Endothelial cell of umbilical vein (primary cell): ENCODE data around the gene ACAA1. TPM values are rescaled to one million over a fixed set of nuclear protein-coding genes. Genes with fewer than 3 reads are reported as not detected.

ENCODE experiments used
- BruUV-seq: library from RNA; stranded (reverse); fragments of 400-500 nt; replicated peaks from 2 replicates; lab custom pipeline; 2021; lab: Mats Ljungman, UMichigan
- CTCF ChIA-PET: fragments of 300-600, 350-600 bp; sonication (Branson Sonifier 250); formaldehyde crosslinking; loops from one replicate; lab custom pipeline; 2021; ENCODE audit warnings: antibody characterized with exemption, inconsistent platforms; lab: Charles Lee
- POLR2A ChIA-PET: fragments of 300-600, 350-600 bp; sonication (Branson Sonifier 250); formaldehyde crosslinking; loops from one replicate; lab custom pipeline; 2021; ENCODE audit warnings: antibody characterized with exemption, inconsistent platforms; lab: Charles Lee
- DNase-seq: peaks from one replicate; pipeline ENCODE4 v3.0.0-alpha.2; 2011; ENCODE audit warnings: low read depth, low spot score
- FAIRE-seq: peaks from 2 replicates; lab custom pipeline; 2011; peaks lifted over from hg19 to GRCh38; lab: Jason Lieb, UNC
- H2AFZ ChIP-seq: 2 replicates; pipeline ENCODE4 v1.6.0; 2012; ENCODE audit warnings: low read depth, low read length, control low read depth, inconsistent platforms
- H3K27ac ChIP-seq: 2 replicates; pipeline ENCODE4 v1.5.1; 2011; ENCODE audit warnings: low read depth, mild to moderate bottlenecking, control low read depth, low read length, moderate library complexity; ENCODE audit not compliant: insufficient read depth
- H3K27me3 ChIP-seq, 2 experiments: 2 replicates each; pipeline versions ENCODE4 v1.6.0 to v1.6.1; 2011; ENCODE audit warnings: low read length in 2 of 2, mixed read lengths in 1 of 2; ENCODE audit not compliant: control insufficient read depth in 2 of 2, insufficient read depth in 2 of 2
- H3K36me3 ChIP-seq, 2 experiments: 2 replicates in 1 of 2; 3 replicates in 1 of 2; pipeline ENCODE4 v1.5.1; 2011; ENCODE audit warnings: low read length in 2 of 2, mild to moderate bottlenecking in 1 of 2, moderate library complexity in 1 of 2; ENCODE audit not compliant: control insufficient read depth in 2 of 2, insufficient read depth in 2 of 2; ENCODE audit errors: extremely low read depth in 1 of 2
- H3K4me1 ChIP-seq: 3 replicates; pipeline ENCODE4 v1.5.1; 2011; ENCODE audit warnings: mild to moderate bottlenecking, low read length; ENCODE audit not compliant: control insufficient read depth, insufficient read depth; ENCODE audit errors: extremely low read depth
- H3K4me2 ChIP-seq: 2 replicates; pipeline ENCODE4 v1.6.1; 2011; ENCODE audit warnings: low read length, control low read depth, mixed read lengths; ENCODE audit not compliant: insufficient read depth
- H3K4me3 ChIP-seq, 3 experiments: fragments of 200-600 bp in 1 of 3; sonication (generic), shearing (Covaris generic) in 1 of 3; replicated peaks in 1 of 3; 2 replicates each; pipeline ENCODE4 v1.5.1; 2011 to 2016; ENCODE audit warnings: control low read depth in 3 of 3, low read length in 3 of 3, mild to moderate bottlenecking in 2 of 3, inconsistent platforms in 1 of 3, low read depth in 1 of 3, moderate library complexity in 1 of 3; ENCODE audit not compliant: insufficient read depth in 1 of 3
- H3K79me2 ChIP-seq: 2 replicates; pipeline ENCODE4 v1.6.0; 2012; ENCODE audit warnings: low read length, inconsistent platforms; ENCODE audit not compliant: control insufficient read depth, insufficient read depth
- H3K9ac ChIP-seq: replicated peaks from 2 replicates; pipeline ENCODE3; 2011; ENCODE audit warnings: low read length, control low read depth; ENCODE audit not compliant: insufficient read depth; ENCODE audit errors: extremely low read depth
- H3K9me1 ChIP-seq: replicated peaks from 3 replicates; pipeline ENCODE4 v1.6.0; 2011; ENCODE audit warnings: mild to moderate bottlenecking, low read length; ENCODE audit not compliant: control insufficient read depth, insufficient read depth; ENCODE audit errors: extremely low read depth
- H3K9me3 ChIP-seq: replicated peaks from 2 replicates; pipeline ENCODE4 v1.5.1; 2012; ENCODE audit warnings: low read length, inconsistent platforms; ENCODE audit not compliant: control insufficient read depth, insufficient read depth
- H4K20me1 ChIP-seq: replicated peaks from 2 replicates; pipeline ENCODE3; 2011; ENCODE audit warnings: mild to moderate bottlenecking, low read length; ENCODE audit not compliant: control insufficient read depth, insufficient read depth; ENCODE audit errors: extremely low read depth
- CTCF ChIP-seq, 2 donors: IDR thresholded peaks; 1 replicate in 1 of 2; 2 replicates in 1 of 2; pipeline ENCODE4 v1.5.1; 2011; ENCODE audit warnings: low read length in 2 of 2, mild to moderate bottlenecking in 2 of 2, moderate library complexity in 2 of 2, control low read depth in 1 of 2, inconsistent platforms in 1 of 2, low read depth in 1 of 2; ENCODE audit not compliant: insufficient read depth in 1 of 2; ENCODE audit errors: extremely low read depth in 1 of 2
- EZH2 ChIP-seq: IDR thresholded peaks from 2 replicates; pipeline ENCODE4 v1.6.1; 2012; ENCODE audit warnings: borderline replicate concordance, low read depth, mild to moderate bottlenecking, moderate library complexity, low read length, inconsistent platforms; ENCODE audit not compliant: severe bottlenecking
- GATA2 ChIP-seq: IDR thresholded peaks from 2 replicates; pipeline ENCODE4 v1.7.0; 2011; ENCODE audit warnings: low read depth, mild to moderate bottlenecking, moderate library complexity, mixed read lengths, low read length; ENCODE audit not compliant: insufficient read length, insufficient read depth
- JUN ChIP-seq: IDR thresholded peaks from 2 replicates; pipeline ENCODE4 v1.6.1; 2011; ENCODE audit warnings: borderline replicate concordance, low read depth; ENCODE audit not compliant: insufficient read length, insufficient read depth
- MYC ChIP-seq: IDR thresholded peaks from one replicate; pipeline ENCODE4 v1.6.1; 2011; ENCODE audit warnings: mild to moderate bottlenecking, low read depth, low read length
- POLR2A ChIP-seq: IDR thresholded peaks from 2 replicates; pipeline ENCODE4 v1.6.1; 2012; ENCODE audit warnings: low read depth, mild to moderate bottlenecking, control low read depth, low read length
- POLR2AphosphoS5 ChIP-seq: IDR thresholded peaks from 2 replicates; pipeline ENCODE4 v1.6.1; 2012; ENCODE audit warnings: low read depth, mild to moderate bottlenecking, control low read depth, low read length, moderate library complexity; ENCODE audit not compliant: insufficient read depth
- dilution Hi-C: fragments of 300-500 bp; cut with MboI; formaldehyde crosslinking; loops from one replicate; pipeline ENCODE4 v1.15.0; 2019; ENCODE audit warnings: low sequenced_read_pairs; ENCODE audit not compliant: extremely low pct_ligation_motif_present
- intact Hi-C: fragments of 100-400 bp; cut with micrococcal nuclease; formaldehyde crosslinking; loops from one replicate; pipeline ENCODE4 v1.10.0; 2022
- polyA plus RNA-seq, 4 experiments: library from polyadenylated mRNA; depleted of rRNA in 3 of 4; stranded (reverse) in 3 of 4; unstranded in 1 of 4; fragments of >200 nt; gene quantifications; 2 replicates each; pipeline versions ENCODE4 v1.2.1 to v1.2.3, GENCODE V29; 2011 to 2012; ENCODE audit warnings: missing spikeins in 1 of 4
- total RNA-seq: library from RNA; stranded (reverse); gene quantifications from 2 replicates; pipeline ENCODE4 v1.2.3, GENCODE V29; 2021
- TF ChIP-seq, protein P1 (sequence below): IDR thresholded peaks from 2 replicates; pipeline ENCODE4 v1.6.1; 2011; ENCODE audit not compliant: insufficient read depth, insufficient read length

ACAA1 gene
- total and polyA plus RNA-seq, 2 donors (not counting 3 experiments of a cell fraction or from before 2014, with no cell fraction given) = 52.1 to 53.8 TPM

GRCh38 chr3:38114052-38114874 lies 22.7 kb downstream of the ACAA1 start:
- H3K9ac ChIP-seq = no peak overlapping the region
- no peaks in the 10 kb centered on the region for H3K79me2 ChIP-seq
- H3K36me3 ChIP-seq = no peaks in the 10 kb centered on the region
- ChIA-PET CTCF (interaction anchor here (4.8 kb wide), 1 partner anchor 183 kb away, joined by 52 read pairs; no protein-coding TSS in a partner anchor), POLR2A (no interaction called here)
- H3K27ac ChIP-seq = no peak overlapping the region
- dilution Hi-C loops = no loop called here
- no peaks in the 10 kb centered on the region for H3K27me3 ChIP-seq
- no peaks in the 10 kb centered on the region for H4K20me1 ChIP-seq
- no peaks in the 10 kb centered on the region for H3K9me1 ChIP-seq
- no peak overlapping the region for H2AFZ ChIP-seq
- H3K4me3 ChIP-seq = no peak overlapping the region
- H3K9me3 ChIP-seq = no peaks in the 10 kb centered on the region
- FAIRE-seq (no peak), DNase-seq (no peak)
- TF ChIP-seq, protein P1, sequence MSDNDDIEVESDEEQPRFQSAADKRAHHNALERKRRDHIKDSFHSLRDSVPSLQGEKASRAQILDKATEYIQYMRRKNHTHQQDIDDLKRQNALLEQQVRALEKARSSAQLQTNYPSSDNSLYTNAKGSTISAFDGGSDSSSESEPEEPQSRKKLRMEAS = no peak
- no peak for TF ChIP-seq EZH2
- TF ChIP-seq JUN = no peak
- TF ChIP-seq POLR2A = no peak
- TF ChIP-seq MYC = no peak
- TF ChIP-seq GATA2 = no peak
- no peak overlapping the region for H3K4me2 ChIP-seq
- BruUV-seq = no TSS peak
- intact Hi-C loops = no loop called here
- no peaks in the 10 kb centered on the region for H3K4me1 ChIP-seq

DNA sequence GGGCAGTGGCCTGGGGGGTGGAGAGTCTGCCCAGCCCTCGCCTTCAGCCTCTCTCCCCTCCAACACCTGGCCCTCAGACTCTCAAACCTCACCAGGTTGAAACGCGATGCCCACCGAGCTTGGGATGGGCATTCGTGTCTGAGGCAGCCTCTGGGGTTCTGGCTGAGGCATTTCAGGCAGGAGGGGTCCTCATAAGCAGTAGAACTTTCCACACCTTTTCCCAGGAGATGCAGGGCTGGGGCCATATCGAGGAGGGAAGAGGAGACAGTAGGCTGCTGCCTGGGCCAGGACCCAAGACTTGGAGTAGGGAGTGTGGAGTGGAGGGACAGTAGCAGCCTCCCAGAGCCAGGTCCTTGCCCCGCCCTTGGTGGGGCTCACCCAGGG lies 24.6 kb downstream of the ACAA1 start:
- no peak for FAIRE-seq
- POLR2A ChIA-PET = no interaction called here
- CTCF ChIA-PET = no interaction called here
- no TSS peak for BruUV-seq
- H3K79me2 ChIP-seq = no peaks in the 10 kb centered on the region
- dilution Hi-C loops (no loop called here), intact Hi-C loops (no loop called here)
- no peak for DNase-seq
- H4K20me1 ChIP-seq = no peaks in the 10 kb centered on the region
- H3K27me3 ChIP-seq = no peaks in the 10 kb centered on the region
- no peaks in the 10 kb centered on the region for H3K4me1 ChIP-seq
- no peak overlapping the region for H3K9ac ChIP-seq
- H3K9me3 ChIP-seq = no peaks in the 10 kb centered on the region
- no peak overlapping the region for H2AFZ ChIP-seq
- no peaks in the 10 kb centered on the region for H3K36me3 ChIP-seq
- no peak overlapping the region for H3K4me3 ChIP-seq
- H3K9me1 ChIP-seq = no peaks in the 10 kb centered on the region
- TF ChIP-seq POLR2A (no peak), MYC (no peak), JUN (no peak), CTCF (IDR thresholded peaks at IDR 0.05; ENCODE audit: extremely low read depth in 1 of 2, insufficient read depth in 1 of 2, low read depth in 1 of 2, low read length in 2 of 2) (no peak), POLR2AphosphoS5 (no peak)
- TF ChIP-seq, protein P1 = no peak
- no peak overlapping the region for H3K27ac ChIP-seq
- no peak overlapping the region for H3K4me2 ChIP-seq
